ENCODE data around the gene TMEM131L. TPM values are rescaled to one million over a fixed set of nuclear protein-coding genes. Genes with fewer than 3 reads are reported as not detected.

The TMEM131L gene
- total RNA-seq, 6 experiments from 2014 or later: 7.7 to 8.9 (median 8.0) TPM

- DNase-seq: no peak
- Mint-ChIP-seq H3K9me3 (no peaks in the 10 kb centered on the region), H3K27me3 (ENCODE audit: insufficient read depth) (peaks cover 2% of the 10 kb centered on the region; the same call in 1 of the 2 replicates), H3K4me3 (no peak overlapping the region), H3K4me1 (ENCODE audit: low read depth) (peaks cover 20% of the 10 kb centered on the region), H3K36me3 (ENCODE audit: low read depth) (no peaks in the 10 kb centered on the region), H3K27ac (no peak overlapping the region)
- TF ChIP-seq CTCF (IDR thresholded peaks at IDR 0.05): no peak
Measured at GRCh38 chr4:153523164-153523796, 57.1 kb downstream of the TMEM131L start.

- H3K4me3 Mint-ChIP-seq: no peak overlapping the region
- H3K9me3 Mint-ChIP-seq: no peaks in the 10 kb centered on the region
- no peak for TF ChIP-seq CTCF (IDR thresholded peaks at IDR 0.05)
- H3K4me1 Mint-ChIP-seq (ENCODE audit: low read depth): peaks cover 17% of the 10 kb centered on the region
- no peak overlapping the region for H3K27ac Mint-ChIP-seq
- H3K36me3 Mint-ChIP-seq (ENCODE audit: low read depth): no peaks in the 10 kb centered on the region
- DNase-seq: no peak
- peaks cover 2% of the 10 kb centered on the region; the same call in 1 of the 2 replicates for H3K27me3 Mint-ChIP-seq (ENCODE audit: insufficient read depth)
Measured at GRCh38 chr4:153523941-153524386, 57.8 kb downstream of the TMEM131L start.

- no peaks in the 10 kb centered on the region for H3K36me3 Mint-ChIP-seq (ENCODE audit: low read depth)
- TF ChIP-seq CTCF (IDR thresholded peaks at IDR 0.05): no peak
- H3K4me1 Mint-ChIP-seq (ENCODE audit: low read depth): peaks cover 13% of the 10 kb centered on the region; the same call in 1 of the 2 replicates
- no peaks in the 10 kb centered on the region for H3K9me3 Mint-ChIP-seq
- DNase-seq: no peak
- H3K27ac Mint-ChIP-seq: no peak overlapping the region
- H3K27me3 Mint-ChIP-seq (ENCODE audit: insufficient read depth): peaks cover 2% of the 10 kb centered on the region; the same call in 1 of the 2 replicates
- H3K4me3 Mint-ChIP-seq: no peak overlapping the region
Measured at GRCh38 chr4:153524682-153525081, 58.5 kb downstream of the TMEM131L start.

GRCh38 chr4:153527690-153528089, 61.5 kb downstream of the TMEM131L start:
- H3K27me3 Mint-ChIP-seq (ENCODE audit: insufficient read depth): peaks cover 2% of the 10 kb centered on the region; the same call in 1 of the 2 replicates
- H3K36me3 Mint-ChIP-seq (ENCODE audit: low read depth): no peaks in the 10 kb centered on the region
- H3K9me3 Mint-ChIP-seq: no peaks in the 10 kb centered on the region
- H3K4me3 Mint-ChIP-seq: no peak overlapping the region
- no peak for DNase-seq
- H3K27ac Mint-ChIP-seq: no peak overlapping the region
- peaks cover 13% of the 10 kb centered on the region; the same call in 1 of the 2 replicates for H3K4me1 Mint-ChIP-seq (ENCODE audit: low read depth)
- TF ChIP-seq CTCF (IDR thresholded peaks at IDR 0.05): no peak

GRCh38 chr4:153528705-153529485, 62.7 kb downstream of the TMEM131L start:
- DNase-seq: no peak
- H3K27ac Mint-ChIP-seq: no peak overlapping the region
- 0 out of 2 replicates have a peak, but pooled peaks cover 4% of the 10 kb centered on the region for H3K4me1 Mint-ChIP-seq (ENCODE audit: low read depth)
- TF ChIP-seq CTCF (IDR thresholded peaks at IDR 0.05): no peak
- no peaks in the 10 kb centered on the region for H3K36me3 Mint-ChIP-seq (ENCODE audit: low read depth)
- H3K9me3 Mint-ChIP-seq: no peaks in the 10 kb centered on the region
- H3K4me3 Mint-ChIP-seq: no peak overlapping the region
- H3K27me3 Mint-ChIP-seq (ENCODE audit: insufficient read depth): peaks cover 2% of the 10 kb centered on the region; the same call in 1 of the 2 replicates

Measured in HFFc6 (cell line).